ENCODE results near the gene AMH. TPM values are rescaled to one million over a fixed set of nuclear protein-coding genes. Genes with fewer than 3 reads are reported as not detected.

AMH gene
- polyA plus RNA-seq, 1 donor (not counting 4 experiments of a cell fraction or from before 2014, with no cell fraction given) = 0.07 TPM

- TF ChIP-seq EZH2 (IDR thresholded peaks at IDR 0.05; ENCODE audit: low read length) (no peak), CTCF (optimal IDR thresholded peaks at IDR 0.05 in 1 of 3, IDR thresholded peaks at IDR 0.05 in 1 of 3, conservative IDR thresholded peaks at IDR 0.05 in 1 of 3; ENCODE audit: extremely low read depth in 1 of 3, insufficient read depth in 2 of 3, low read length in 3 of 3) (no peak)
- peak overlapping the region in 1 of 3 experiments; percentile 13 for H3K4me3 ChIP-seq (ENCODE audit: control insufficient read depth in 2 of 3, extremely low read depth in 1 of 3, insufficient read depth in 2 of 3, low read depth in 1 of 3, low read length in 3 of 3)
- dilution Hi-C loops (cut with MboI; ENCODE audit: extremely low pct_ligation_motif_present, low sequenced_read_pairs) = no loop called here
- H4K20me1 ChIP-seq (ENCODE audit: control insufficient read depth, extremely low read depth, insufficient read depth, low read length) = no peaks in the 10 kb centered on the region
- H3K27me3 ChIP-seq (ENCODE audit: control insufficient read depth, extremely low read depth, insufficient read depth, low read length) = no peaks in the 10 kb centered on the region
- no peaks in the 10 kb centered on the region for H3K9me1 ChIP-seq (ENCODE audit: control insufficient read depth, extremely low read depth, insufficient read depth, low read length)
- H3K9me3 ChIP-seq (ENCODE audit: control insufficient read depth, low read depth, low read length) = no peaks in the 10 kb centered on the region
- no peaks in the 10 kb centered on the region for H3K4me1 ChIP-seq (ENCODE audit: control insufficient read depth, extremely low read depth, insufficient read depth, low read length)
- no peak overlapping the region for H3K9ac ChIP-seq (ENCODE audit: control insufficient read depth, extremely low read depth, insufficient read depth, low read length)
- peak overlapping the region; percentile 58 for H3K4me2 ChIP-seq (ENCODE audit: control insufficient read depth, extremely low read depth, insufficient read depth, low read depth, low read length)
- FAIRE-seq (no peak), DNase-seq (ENCODE audit: low read depth, low spot score) (no peak)
- no peak overlapping the region for H2AFZ ChIP-seq (ENCODE audit: control insufficient read depth, low read length)
- H3K79me2 ChIP-seq (ENCODE audit: control insufficient read depth, insufficient read depth, low read length) = no peaks in the 10 kb centered on the region
- H3K27ac ChIP-seq (ENCODE audit: control insufficient read depth, insufficient read depth, low read length) = no peak overlapping the region
- no peaks in the 10 kb centered on the region for H3K36me3 ChIP-seq (ENCODE audit: control insufficient read depth in 2 of 2, extremely low read depth in 1 of 2, insufficient read depth in 2 of 2, low read length in 2 of 2)
Observed at GRCh38 chr19:2260341-2260805, 11.2 kb downstream of the AMH start.

- H3K4me1 ChIP-seq (ENCODE audit: control insufficient read depth, extremely low read depth, insufficient read depth, low read length) = no peaks in the 10 kb centered on the region
- no peak overlapping the region for H3K4me3 ChIP-seq (ENCODE audit: control insufficient read depth in 2 of 3, extremely low read depth in 1 of 3, insufficient read depth in 2 of 3, low read depth in 1 of 3, low read length in 3 of 3)
- H3K9ac ChIP-seq (ENCODE audit: control insufficient read depth, extremely low read depth, insufficient read depth, low read length) = no peak overlapping the region
- DNase-seq (ENCODE audit: low read depth, low spot score) (no peak), FAIRE-seq (no peak)
- H3K79me2 ChIP-seq (ENCODE audit: control insufficient read depth, insufficient read depth, low read length) = no peaks in the 10 kb centered on the region
- H3K36me3 ChIP-seq (ENCODE audit: control insufficient read depth in 2 of 2, extremely low read depth in 1 of 2, insufficient read depth in 2 of 2, low read length in 2 of 2) = no peaks in the 10 kb centered on the region
- H3K27me3 ChIP-seq (ENCODE audit: control insufficient read depth, extremely low read depth, insufficient read depth, low read length) = no peaks in the 10 kb centered on the region
- H3K9me3 ChIP-seq (ENCODE audit: control insufficient read depth, low read depth, low read length) = no peaks in the 10 kb centered on the region
- H3K9me1 ChIP-seq (ENCODE audit: control insufficient read depth, extremely low read depth, insufficient read depth, low read length) = no peaks in the 10 kb centered on the region
- H2AFZ ChIP-seq (ENCODE audit: control insufficient read depth, low read length) = no peak overlapping the region
- TF ChIP-seq CTCF (optimal IDR thresholded peaks at IDR 0.05 in 1 of 3, IDR thresholded peaks at IDR 0.05 in 1 of 3, conservative IDR thresholded peaks at IDR 0.05 in 1 of 3; ENCODE audit: extremely low read depth in 1 of 3, insufficient read depth in 2 of 3, low read length in 3 of 3) (peak; percentile 62 to 73 (median 72)), EZH2 (IDR thresholded peaks at IDR 0.05; ENCODE audit: low read length) (no peak)
- dilution Hi-C loops (cut with MboI; ENCODE audit: extremely low pct_ligation_motif_present, low sequenced_read_pairs) = no loop called here
- H3K27ac ChIP-seq (ENCODE audit: control insufficient read depth, insufficient read depth, low read length) = no peak overlapping the region
- no peaks in the 10 kb centered on the region for H4K20me1 ChIP-seq (ENCODE audit: control insufficient read depth, extremely low read depth, insufficient read depth, low read length)
- no peak overlapping the region for H3K4me2 ChIP-seq (ENCODE audit: control insufficient read depth, extremely low read depth, insufficient read depth, low read depth, low read length)
Observed at GRCh38 chr19:2261438-2262172, 12.5 kb downstream of the AMH start.

Measured in keratinocyte (primary cell).